K562 (cell line): ENCODE measurements around the gene PRDM16. TPM values are rescaled to one million over a fixed set of nuclear protein-coding genes. Genes with fewer than 3 reads are reported as not detected.

ENCODE experiments used
- ATAC-seq: fragments of 200-7000 bp; cut with Tn5 transposase; 3 replicates; pipeline ENCODE4 v1.9.1; 2020; ENCODE audit warnings: moderate library complexity
- BruUV-seq: library from RNA; stranded (reverse); fragments of 400-500 nt; replicated peaks from 2 replicates; lab custom pipeline; 2021; lab: Mats Ljungman, UMichigan
- CTCF ChIA-PET: fragments of 300-600 bp; formaldehyde crosslinking; extraction: SDS; loops from one replicate; lab custom pipeline; 2021; ENCODE audit warnings: low intra/inter-chr PET ratio; lab: Yijun Ruan, JAX
- POLR2A ChIA-PET: fragments of 300-600, 350-650 bp; sonication (Branson Sonifier 250); formaldehyde crosslinking; extraction: SDS; loops from one replicate; lab custom pipeline; 2021; ENCODE audit warnings: antibody characterized with exemption, inconsistent platforms; lab: Yijun Ruan, JAX
- DNase-seq, 4 experiments: peaks; one replicate each; pipeline versions ENCODE4 v3.0.0 to v3.0.0-alpha.2; 2011 to 2018; ENCODE audit warnings: low spot score in 3 of 4, mixed read lengths in 3 of 4; ENCODE audit errors: extremely low read depth in 1 of 4
- FAIRE-seq: peaks from 2 replicates; lab custom pipeline; 2011; peaks lifted over from hg19 to GRCh38; lab: Jason Lieb, UNC
- H2AFZ ChIP-seq: 2 replicates; pipeline ENCODE4 v1.6.0; 2011; ENCODE audit warnings: low read depth, low read length, control low read depth, inconsistent platforms
- H3K27ac ChIP-seq: fragments of 200-600 bp; 3 replicates; pipeline ENCODE4 v1.8.0; 2011; ENCODE audit warnings: low read depth, mild to moderate bottlenecking, control low read depth, inconsistent platforms, low read length, moderate library complexity, mixed read lengths; ENCODE audit errors: extremely low read depth
- H3K27me3 ChIP-seq, 2 experiments: fragments of 300-600 bp in 1 of 2; 2 replicates in 1 of 2; 3 replicates in 1 of 2; pipeline versions ENCODE4 v1.6.0 to v1.8.0; 2011; ENCODE audit warnings: inconsistent platforms in 2 of 2, low read length in 2 of 2, mild to moderate bottlenecking in 1 of 2, mixed read lengths in 1 of 2, moderate library complexity in 1 of 2; ENCODE audit not compliant: control insufficient read depth in 2 of 2, insufficient read depth in 2 of 2
- H3K36me3 ChIP-seq: fragments of 300-600 bp; 3 replicates; pipeline ENCODE4 v1.8.0; 2011; ENCODE audit warnings: mild to moderate bottlenecking, low read length, inconsistent platforms; ENCODE audit not compliant: control insufficient read depth, insufficient read depth
- H3K4me1 ChIP-seq, 2 experiments: fragments of 200-600 bp in 1 of 2; replicated peaks in 1 of 2; 2 replicates in 1 of 2; 3 replicates in 1 of 2; pipeline versions ENCODE4 v1.5.1 to v1.8.0; 2011; ENCODE audit warnings: inconsistent platforms in 2 of 2, low read length in 2 of 2, mild to moderate bottlenecking in 1 of 2, mixed read lengths in 1 of 2, moderate library complexity in 1 of 2; ENCODE audit not compliant: control insufficient read depth in 2 of 2, insufficient read depth in 2 of 2
- H3K4me2 ChIP-seq: 2 replicates; pipeline ENCODE4 v1.6.1; 2011; ENCODE audit warnings: low read length, control low read depth, inconsistent platforms, mixed read lengths; ENCODE audit not compliant: insufficient read depth
- H3K4me3 ChIP-seq: fragments of 200-600 bp; sonication (generic), shearing (Covaris generic); 2 replicates; pipeline ENCODE4 v1.5.1; 2016; ENCODE audit warnings: control low read depth, inconsistent platforms
- H3K79me2 ChIP-seq: fragments of 200-600 bp; 3 replicates; pipeline ENCODE4 v1.8.0; 2011; ENCODE audit warnings: low read length, inconsistent platforms; ENCODE audit not compliant: control insufficient read depth, insufficient read depth
- H3K9ac ChIP-seq, 2 experiments: 2 replicates each; pipeline versions ENCODE4 v1.6.0 to v1.6.1; 2011; ENCODE audit warnings: low read depth in 2 of 2, low read length in 2 of 2, control low read depth in 1 of 2, inconsistent platforms in 1 of 2, mild to moderate bottlenecking in 1 of 2, mixed read lengths in 1 of 2; ENCODE audit not compliant: insufficient read depth in 1 of 2
- H3K9me1 ChIP-seq: one replicate; pipeline ENCODE4 v1.6.0; 2011; ENCODE audit warnings: inconsistent platforms, mild to moderate bottlenecking, low read length, moderate library complexity; ENCODE audit not compliant: control insufficient read depth, insufficient read depth
- H3K9me3 ChIP-seq: replicated peaks from 2 replicates; pipeline ENCODE4 v1.5.1; 2011; ENCODE audit warnings: low read depth, low read length, inconsistent platforms; ENCODE audit not compliant: control insufficient read depth, insufficient read depth
- H4K20me1 ChIP-seq: replicated peaks from 2 replicates; pipeline ENCODE4 v1.6.1; 2011; ENCODE audit warnings: low read length, inconsistent platforms, mixed read lengths; ENCODE audit not compliant: control insufficient read depth, insufficient read depth
- HOXB6 ChIP-seq: fragments of 250-450 bp; sonication (Bioruptor Pico); IDR thresholded peaks from 2 replicates; pipeline ENCODE4 v1.5.1; 2022; ENCODE audit warnings: mild to moderate bottlenecking, borderline replicate concordance
- RFX5 ChIP-seq: IDR thresholded peaks from 2 replicates; pipeline ENCODE4 v1.6.1; 2011; ENCODE audit warnings: low read depth, mild to moderate bottlenecking, improper control_type of control experiment, low read length
- ZNF280B ChIP-seq: fragments of 250-450 bp; sonication (Bioruptor Pico); IDR thresholded peaks from 2 replicates; pipeline ENCODE4 v1.5.1; 2021; ENCODE audit warnings: mild to moderate bottlenecking
- ZNF324 ChIP-seq: fragments of 250-450 bp; sonication (Bioruptor Pico); IDR thresholded peaks from 2 replicates; pipeline ENCODE4 v1.4.0; 2020; ENCODE audit warnings: mild to moderate bottlenecking
- ZNF717 ChIP-seq: fragments of 250-450 bp; sonication (Bioruptor Pico); IDR thresholded peaks from 2 replicates; pipeline ENCODE4 v1.5.0; 2021
- WGBS: fragments of 100-300 bp; shearing (Covaris generic); methylation state at CpG from one replicate; pipeline ENCODE4 v1.1.6; 2016; ENCODE audit warnings: low coverage, mixed read lengths; ENCODE audit not compliant: insufficient coverage; ENCODE audit errors: missing lambda C conversion rate; 5-methylcytosine and 5-hydroxymethylcytosine counted together
- in situ Hi-C: fragments of 300-500 bp; cut with MboI; formaldehyde crosslinking; loops from 4 replicates; pipeline ENCODE4 v1.15.0; 2018; ENCODE audit warnings: inconsistent platforms, mixed read lengths
- intact Hi-C: fragments of 100-400 bp; cut with micrococcal nuclease; formaldehyde crosslinking; loops from 2 replicates; pipeline ENCODE4 v1.14.2; 2022
- polyA plus RNA-seq, 8 experiments: library from polyadenylated mRNA; depleted of rRNA in 4 of 8; stranded (reverse) in 5 of 8; unstranded in 3 of 8; fragments of >200 nt; fragmentation: Nextera tagmentation in 2 of 8; fragmentation: Illumina TruSeq in 1 of 8; extraction: Ambion mirVana in 2 of 8; extraction: Trizol in 1 of 8; gene quantifications; 2 replicates each; pipeline versions ENCODE4 v1.2.1 to v1.2.3, GENCODE V29; 2011 to 2014; ENCODE audit warnings: inconsistent platforms in 1 of 8, missing spikeins in 1 of 8
- total RNA-seq, 7 experiments: library from RNA; depleted of rRNA in 6 of 7; stranded (reverse); fragments of >200 nt in 6 of 7; fragmentation: Illumina TruSeq in 2 of 7; extraction: Trizol in 2 of 7; gene quantifications; 2 replicates each; pipeline versions ENCODE4 v1.2.1 to v1.2.3, GENCODE V29; 2011 to 2021; ENCODE audit warnings: low replicate concordance in 1 of 7

The PRDM16 gene
- total and polyA plus RNA-seq, 9 of the 15 experiments (the other 6 are each of a cell fraction or from before 2014, with no cell fraction given): 0.10 to 0.27 TPM; not detected in 7

- CTCF ChIA-PET: no interaction called here
- no peaks in the 10 kb centered on the region for H3K9me3 ChIP-seq
- TF ChIP-seq ZNF717 (CRISPR knock-in tag) (no peak), HOXB6 (CRISPR knock-in tag) (no peak), ZNF324 (CRISPR knock-in tag) (no peak), ZNF280B (CRISPR knock-in tag) (no peak), RFX5 (no peak)
- TF ChIP-seq, all 486 proteins: peak for 0
- Histone ChIP-seq H2AFZ (no peak overlapping the region), H3K9me1 (no peaks in the 10 kb centered on the region), H3K79me2 (no peaks in the 10 kb centered on the region), H4K20me1 (peaks cover 22% of the 10 kb centered on the region), H3K36me3 (no peaks in the 10 kb centered on the region), H3K4me1 (no peaks in the 10 kb centered on the region), H3K27ac (no peak overlapping the region), H3K4me2 (no peak overlapping the region), H3K4me3 (no peak overlapping the region), H3K27me3 (peaks cover 43 to 69% of the 10 kb centered on the region in 2 experiments), H3K9ac (no peak overlapping the region)
- FAIRE-seq (no peak), ATAC-seq (no peak), DNase-seq (no peak)
- POLR2A ChIA-PET: interaction anchor here (0.6 to 1.2 kb wide), 3 partner anchors 10 to 173 kb away, joined by 3 to 4 read pairs (median 4); no protein-coding TSS in a partner anchor
- intact Hi-C loops (no loop called here), in situ Hi-C loops (no loop called here)
- WGBS: 1% methylated on average over 15 of the region's 15 CpGs
- BruUV-seq: no TSS peak
These were observed 229.2 kb downstream of the PRDM16 start for GRCh38 chr1:3298197-3298596.
